Measurements from ENCODE around the gene RTF1.

DNA sequence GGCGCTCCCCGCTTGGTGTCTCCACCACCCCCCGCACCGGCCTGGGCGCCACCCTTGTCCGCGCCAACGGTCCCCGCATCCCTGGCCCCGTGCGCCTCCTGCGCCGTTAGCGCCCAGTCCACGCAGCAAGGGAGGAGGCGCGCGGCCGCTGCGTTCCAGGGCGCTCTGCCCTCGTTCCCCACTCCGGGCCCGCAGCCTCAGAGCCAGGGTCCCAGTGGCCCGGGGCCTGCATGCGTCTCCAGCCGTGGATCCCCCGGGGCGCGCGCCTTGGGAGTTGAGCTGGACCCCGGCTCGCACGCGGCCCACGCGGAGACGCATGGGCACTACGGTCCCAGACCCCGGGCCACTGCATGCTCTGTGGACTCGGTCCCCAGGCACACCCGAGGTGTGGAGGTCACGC, 69.4 kb downstream of the RTF1 start:
- no peak for TF ChIP-seq POLR2AphosphoS5 (IDR thresholded peaks at IDR 0.05; ENCODE audit: low read depth, low read length)
- no peak for TF ChIP-seq POLR2A (IDR thresholded peaks at IDR 0.05; ENCODE audit: low read depth, low read length)
- no peak for TF ChIP-seq SPI1 (IDR thresholded peaks at IDR 0.05; ENCODE audit: low read depth, low read length)
- TF ChIP-seq TAF1 (IDR thresholded peaks at IDR 0.05; ENCODE audit: low read depth, low read length), result no peak
